Measurements from ENCODE around the gene LGALS7.

- TF ChIP-seq POLR2A (IDR thresholded peaks at IDR 0.05) (no peak), CTCF (IDR thresholded peaks at IDR 0.05) (no peak)
These were observed 51.8 kb downstream of the LGALS7 start for GRCh38 chr19:38721496-38721895.
